ENCODE measurements around the gene PRKD1.

PRKD1 gene

GRCh38 chr14:29757711-29758233 lies 169.9 kb downstream of the PRKD1 start:
- TF ChIP-seq EZH2phosphoT487 (IDR thresholded peaks at IDR 0.05; ENCODE audit: borderline replicate concordance), result no peak
- no peak for TF ChIP-seq CTCF (conservative IDR thresholded peaks at IDR 0.05; ENCODE audit: low read length)
- Histone ChIP-seq H3K9me3 (ENCODE audit: insufficient read depth, low read depth, low read length) (no peaks in the 10 kb centered on the region), H3K4me2 (ENCODE audit: low read depth, low read length, poor library complexity, severe bottlenecking) (no peak overlapping the region), H3K4me3 (ENCODE audit: low read length, poor library complexity, severe bottlenecking) (no peak overlapping the region), H3K27me3 (ENCODE audit: insufficient read depth, low read length, poor library complexity, severe bottlenecking) (no peaks in the 10 kb centered on the region), H3K4me1 (ENCODE audit: insufficient read depth, low read length, poor library complexity, severe bottlenecking) (no peaks in the 10 kb centered on the region), H3K36me3 (ENCODE audit: insufficient read depth, low read length) (no peaks in the 10 kb centered on the region), H2AFZ (ENCODE audit: low read length) (no peak overlapping the region), H3K9me2 (replicated peaks; ENCODE audit: low read depth, low read length) (no peaks in the 10 kb centered on the region), H4K20me1 (ENCODE audit: insufficient read depth, low read length, poor library complexity, severe bottlenecking) (no peaks in the 10 kb centered on the region), H3K79me2 (ENCODE audit: insufficient read depth, low read length) (no peaks in the 10 kb centered on the region), H3F3A (ENCODE audit: low read depth) (no peaks in the 10 kb centered on the region), H3K9ac (ENCODE audit: low read depth, low read length, poor library complexity, severe bottlenecking) (no peak overlapping the region)

GRCh38 chr14:29757188-29757680 lies 170.4 kb downstream of the PRKD1 start:
- H3K4me2 ChIP-seq (ENCODE audit: low read depth, low read length, poor library complexity, severe bottlenecking), result no peak overlapping the region
- no peaks in the 10 kb centered on the region for H3K9me3 ChIP-seq (ENCODE audit: insufficient read depth, low read depth, low read length)
- TF ChIP-seq EZH2phosphoT487 (IDR thresholded peaks at IDR 0.05; ENCODE audit: borderline replicate concordance) (no peak), CTCF (conservative IDR thresholded peaks at IDR 0.05; ENCODE audit: low read length) (no peak)
- no peaks in the 10 kb centered on the region for H4K20me1 ChIP-seq (ENCODE audit: insufficient read depth, low read length, poor library complexity, severe bottlenecking)
- no peak overlapping the region for H2AFZ ChIP-seq (ENCODE audit: low read length)
- H3K4me3 ChIP-seq (ENCODE audit: low read length, poor library complexity, severe bottlenecking), result no peak overlapping the region
- H3K79me2 ChIP-seq (ENCODE audit: insufficient read depth, low read length), result no peaks in the 10 kb centered on the region
- H3F3A ChIP-seq (ENCODE audit: low read depth), result no peaks in the 10 kb centered on the region
- H3K36me3 ChIP-seq (ENCODE audit: insufficient read depth, low read length), result no peaks in the 10 kb centered on the region
- no peaks in the 10 kb centered on the region for H3K4me1 ChIP-seq (ENCODE audit: insufficient read depth, low read length, poor library complexity, severe bottlenecking)
- H3K27me3 ChIP-seq (ENCODE audit: insufficient read depth, low read length, poor library complexity, severe bottlenecking), result no peaks in the 10 kb centered on the region
- no peak overlapping the region for H3K9ac ChIP-seq (ENCODE audit: low read depth, low read length, poor library complexity, severe bottlenecking)
- no peaks in the 10 kb centered on the region for H3K9me2 ChIP-seq (replicated peaks; ENCODE audit: low read depth, low read length)

- Histone ChIP-seq H2AFZ (ENCODE audit: low read length) (no peak overlapping the region), H3K9me3 (ENCODE audit: insufficient read depth, low read depth, low read length) (no peaks in the 10 kb centered on the region), H3K9ac (ENCODE audit: low read depth, low read length, poor library complexity, severe bottlenecking) (no peak overlapping the region), H3K4me3 (ENCODE audit: low read length, poor library complexity, severe bottlenecking) (no peak overlapping the region), H3K9me2 (replicated peaks; ENCODE audit: low read depth, low read length) (no peaks in the 10 kb centered on the region), H3K27me3 (ENCODE audit: insufficient read depth, low read length, poor library complexity, severe bottlenecking) (no peaks in the 10 kb centered on the region), H3K4me2 (ENCODE audit: low read depth, low read length, poor library complexity, severe bottlenecking) (no peak overlapping the region), H3F3A (ENCODE audit: low read depth) (no peaks in the 10 kb centered on the region), H4K20me1 (ENCODE audit: insufficient read depth, low read length, poor library complexity, severe bottlenecking) (no peaks in the 10 kb centered on the region), H3K36me3 (ENCODE audit: insufficient read depth, low read length) (no peaks in the 10 kb centered on the region), H3K79me2 (ENCODE audit: insufficient read depth, low read length) (no peaks in the 10 kb centered on the region), H3K4me1 (ENCODE audit: insufficient read depth, low read length, poor library complexity, severe bottlenecking) (no peaks in the 10 kb centered on the region)
- TF ChIP-seq CTCF (conservative IDR thresholded peaks at IDR 0.05; ENCODE audit: low read length), result no peak
- TF ChIP-seq EZH2phosphoT487 (IDR thresholded peaks at IDR 0.05; ENCODE audit: borderline replicate concordance), result no peak
These were observed 171.6 kb downstream of the PRKD1 start for GRCh38 chr14:29756019-29756385.
